Ascending aorta (tissue), 2 donors: Measurements from ENCODE around the gene AGPAT4. TPM values are rescaled to one million over a fixed set of nuclear protein-coding genes. Genes with fewer than 3 reads are reported as not detected.

ENCODE experiments used
- DNase-seq, 2 donors: peaks; one replicate each; pipeline ENCODE4 v3.0.0-alpha.2; 2019; ENCODE audit warnings: low spot score in 2 of 2
- H3K27ac ChIP-seq, 2 donors: fragments of 200-600 bp; sonication (generic); one replicate each; pipeline ENCODE4 v1.5.1; 2016 to 2017; ENCODE audit warnings: mild to moderate bottlenecking in 1 of 2
- H3K27me3 ChIP-seq: fragments of 200-600 bp; sonication (generic); one replicate; pipeline ENCODE4 v1.5.1; 2017
- H3K36me3 ChIP-seq, 2 donors: fragments of 200-600 bp; sonication (generic); one replicate each; pipeline ENCODE4 v1.5.1; 2016
- H3K4me1 ChIP-seq, 2 donors: fragments of 200-600 bp; sonication (generic); one replicate each; pipeline ENCODE4 v1.5.1; 2016 to 2017; ENCODE audit warnings: mild to moderate bottlenecking in 1 of 2
- H3K4me3 ChIP-seq, 2 donors: fragments of 200-600 bp; sonication (generic); one replicate each; pipeline ENCODE4 v1.5.1; 2016 to 2017; ENCODE audit warnings: mild to moderate bottlenecking in 1 of 2
- H3K9me3 ChIP-seq, 2 donors: fragments of 200-600 bp; sonication (generic); one replicate each; pipeline ENCODE4 v1.5.1; 2016
- intact Hi-C: fragments of 100-400 bp; cut with DNase I; formaldehyde crosslinking; loops from one replicate; pipeline ENCODE4 v1.15.1; 2023
- total RNA-seq: library from RNA; depleted of rRNA; stranded (reverse); fragments of >200 nt; gene quantifications from one replicate; pipeline ENCODE4 v1.1.0, GENCODE V29; 2016
- TF ChIP-seq, protein P1 (sequence below), 3 experiments: fragments of 200-600 bp in 2 of 3; fragments of 450-650 bp in 1 of 3; sonication (generic) in 2 of 3; IDR thresholded peaks; one replicate each; pipeline ENCODE4 v1.5.1; 2016 to 2019; ENCODE audit warnings: antibody characterized with exemption in 3 of 3, mild to moderate bottlenecking in 1 of 3, moderate library complexity in 1 of 3

The AGPAT4 gene
- total RNA-seq, 1 donor from 2014 or later: 6.8 TPM

DNA sequence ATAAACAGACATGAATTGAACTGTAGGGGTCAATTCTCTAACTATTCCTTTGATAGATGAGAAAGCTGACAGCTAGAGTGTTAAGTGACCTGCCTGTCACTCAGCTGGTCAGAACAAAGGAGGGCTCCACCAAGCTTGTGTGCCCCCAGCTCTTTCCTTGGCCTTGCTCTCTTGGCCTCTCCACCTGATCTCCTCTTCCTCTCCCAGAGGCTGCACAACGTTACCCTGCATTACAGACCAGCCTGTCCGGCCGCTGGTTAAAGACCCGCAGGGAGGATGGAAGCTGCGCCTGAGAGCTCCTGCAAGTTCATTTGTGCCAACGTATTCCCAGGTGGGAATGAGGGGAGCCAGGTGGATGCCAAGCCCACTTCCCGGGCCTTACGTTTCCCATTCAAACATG, 22.5 kb downstream of the AGPAT4 start:
- no peak for DNase-seq
- intact Hi-C loops: no loop called here
- H3K36me3 ChIP-seq: no peaks in the 10 kb centered on the region

DNA sequence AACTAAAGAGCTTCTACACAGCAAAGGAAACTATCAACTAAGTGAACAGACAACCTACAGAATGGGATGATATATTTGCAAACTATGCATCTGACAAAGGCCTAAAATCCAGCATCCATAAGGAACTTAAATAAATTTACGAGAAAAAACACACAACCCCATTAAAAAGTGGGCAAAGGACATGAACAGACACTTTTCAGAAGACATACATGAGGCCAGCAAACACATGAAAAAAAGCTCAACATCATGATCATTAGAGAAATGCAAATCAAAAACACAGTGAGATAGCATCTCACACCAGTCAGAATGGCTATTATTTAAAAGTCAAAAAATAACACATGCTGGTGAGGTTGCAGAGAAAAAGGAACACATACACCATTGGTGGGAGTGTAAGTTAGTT, 24.5 kb downstream of the AGPAT4 start:
- Histone ChIP-seq H3K27ac (no peak overlapping the region), H3K36me3 (no peaks in the 10 kb centered on the region), H3K4me1 (no peaks in the 10 kb centered on the region), H3K4me3 (no peak overlapping the region), H3K9me3 (no peaks in the 10 kb centered on the region), H3K27me3 (no peaks in the 10 kb centered on the region)
- DNase-seq: no peak
- TF ChIP-seq, protein P1, sequence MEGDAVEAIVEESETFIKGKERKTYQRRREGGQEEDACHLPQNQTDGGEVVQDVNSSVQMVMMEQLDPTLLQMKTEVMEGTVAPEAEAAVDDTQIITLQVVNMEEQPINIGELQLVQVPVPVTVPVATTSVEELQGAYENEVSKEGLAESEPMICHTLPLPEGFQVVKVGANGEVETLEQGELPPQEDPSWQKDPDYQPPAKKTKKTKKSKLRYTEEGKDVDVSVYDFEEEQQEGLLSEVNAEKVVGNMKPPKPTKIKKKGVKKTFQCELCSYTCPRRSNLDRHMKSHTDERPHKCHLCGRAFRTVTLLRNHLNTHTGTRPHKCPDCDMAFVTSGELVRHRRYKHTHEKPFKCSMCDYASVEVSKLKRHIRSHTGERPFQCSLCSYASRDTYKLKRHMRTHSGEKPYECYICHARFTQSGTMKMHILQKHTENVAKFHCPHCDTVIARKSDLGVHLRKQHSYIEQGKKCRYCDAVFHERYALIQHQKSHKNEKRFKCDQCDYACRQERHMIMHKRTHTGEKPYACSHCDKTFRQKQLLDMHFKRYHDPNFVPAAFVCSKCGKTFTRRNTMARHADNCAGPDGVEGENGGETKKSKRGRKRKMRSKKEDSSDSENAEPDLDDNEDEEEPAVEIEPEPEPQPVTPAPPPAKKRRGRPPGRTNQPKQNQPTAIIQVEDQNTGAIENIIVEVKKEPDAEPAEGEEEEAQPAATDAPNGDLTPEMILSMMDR (IDR thresholded peaks at IDR 0.05): no peak
- intact Hi-C loops: no loop called here

More for the DNA sequence above, 22.5 kb downstream of the AGPAT4 start:
- no peak overlapping the region for H3K4me3 ChIP-seq
- TF ChIP-seq, protein P1 (IDR thresholded peaks at IDR 0.05): no peak
- H3K27me3 ChIP-seq: no peaks in the 10 kb centered on the region
- no peaks in the 10 kb centered on the region for H3K4me1 ChIP-seq
- no peaks in the 10 kb centered on the region for H3K9me3 ChIP-seq
- H3K27ac ChIP-seq: no peak overlapping the region

DNA sequence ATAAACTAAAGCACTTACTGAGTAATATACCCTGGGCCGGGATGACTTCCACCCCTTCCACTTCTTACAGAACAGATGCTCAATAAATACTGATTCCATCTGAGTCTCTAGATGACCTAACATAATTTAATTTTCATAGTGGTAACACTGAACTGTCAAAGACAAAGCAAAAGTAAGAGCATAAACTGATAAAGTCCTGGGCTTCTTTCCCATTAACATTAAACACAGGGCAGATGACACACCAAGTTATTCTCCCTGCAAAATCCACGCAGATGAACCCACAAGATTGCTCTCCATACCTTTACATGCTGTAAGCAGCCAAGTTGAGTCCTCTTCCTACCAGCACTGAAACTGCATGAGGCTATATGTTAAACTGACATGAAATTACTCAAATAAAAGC, 27.1 kb downstream of the AGPAT4 start:
- no peaks in the 10 kb centered on the region for H3K36me3 ChIP-seq
- no peaks in the 10 kb centered on the region for H3K9me3 ChIP-seq
- TF ChIP-seq, protein P1 (IDR thresholded peaks at IDR 0.05): no peak
- H3K27ac ChIP-seq: no peak overlapping the region
- intact Hi-C loops: no loop called here
- no peak for DNase-seq
- H3K4me1 ChIP-seq: no peaks in the 10 kb centered on the region
- H3K27me3 ChIP-seq: no peaks in the 10 kb centered on the region
- no peak overlapping the region for H3K4me3 ChIP-seq

DNA sequence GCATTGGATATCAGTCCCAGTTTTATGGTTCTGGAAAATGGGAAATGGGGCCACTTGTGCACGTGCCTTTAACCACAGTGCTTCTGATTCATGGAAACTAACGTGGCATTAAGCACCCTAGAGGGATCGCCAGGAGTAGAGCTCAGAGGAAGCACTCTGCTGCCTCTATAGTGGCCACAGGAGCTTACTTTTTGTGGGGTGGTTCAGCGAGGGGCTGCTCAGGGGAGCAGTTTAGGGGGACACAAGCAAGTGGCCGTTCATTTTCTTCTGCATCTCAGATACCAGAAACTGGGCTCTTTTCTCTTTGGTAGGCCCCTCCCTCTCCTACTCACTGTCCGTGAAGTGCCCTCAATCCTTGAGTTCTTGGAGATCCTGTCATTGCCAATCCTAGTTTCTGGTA, 28.5 kb downstream of the AGPAT4 start:
- DNase-seq: no peak
- no peaks in the 10 kb centered on the region for H3K27me3 ChIP-seq

DNA sequence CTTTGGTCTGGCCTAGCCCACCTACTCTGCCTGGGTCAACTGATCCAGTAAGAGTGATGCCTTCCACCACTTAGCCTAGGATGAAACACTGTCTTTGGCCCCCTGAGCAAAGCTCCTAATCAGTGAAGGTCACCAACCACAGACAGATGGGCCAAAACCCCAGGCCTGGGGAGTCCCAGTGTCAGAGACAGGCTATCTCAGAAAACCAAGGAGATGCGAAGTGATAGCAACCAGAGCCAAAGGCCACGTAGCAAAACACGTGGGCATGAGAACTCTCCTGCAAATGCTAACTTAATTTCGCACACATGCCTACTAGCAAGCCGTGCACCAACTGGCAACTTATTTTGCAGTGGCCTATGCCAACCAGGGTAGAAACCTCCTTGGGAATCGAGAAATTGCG, 29.1 kb downstream of the AGPAT4 start:
- Histone ChIP-seq H3K4me1 (no peaks in the 10 kb centered on the region), H3K27me3 (no peaks in the 10 kb centered on the region), H3K9me3 (no peaks in the 10 kb centered on the region), H3K36me3 (no peaks in the 10 kb centered on the region), H3K27ac (no peak overlapping the region), H3K4me3 (no peak overlapping the region)
- DNase-seq: no peak
- TF ChIP-seq, protein P1 (IDR thresholded peaks at IDR 0.05): no peak
- intact Hi-C loops: no loop called here

More for the DNA sequence above, 28.5 kb downstream of the AGPAT4 start:
- TF ChIP-seq, protein P1 (IDR thresholded peaks at IDR 0.05): no peak
- no peak overlapping the region for H3K4me3 ChIP-seq
- H3K4me1 ChIP-seq: no peaks in the 10 kb centered on the region
- no peak overlapping the region for H3K27ac ChIP-seq
- no peaks in the 10 kb centered on the region for H3K36me3 ChIP-seq
- intact Hi-C loops: no loop called here
- H3K9me3 ChIP-seq: no peaks in the 10 kb centered on the region
